Adipose tissue (tissue), 3 donors: ENCODE measurements around the gene ZDHHC14. TPM values are rescaled to one million over a fixed set of nuclear protein-coding genes. Genes with fewer than 3 reads are reported as not detected.

Experiments used
- H3K27ac ChIP-seq: one replicate; pipeline ENCODE4 v1.5.1; 2013; ENCODE audit warnings: low read depth, low read length
- WGBS, 3 donors: extraction: QIAGEN DNeasy Blood & Tissue Kit; methylation state at CpG; one replicate each; pipeline ENCODE4 v1.1.7; 2013; 5-methylcytosine and 5-hydroxymethylcytosine counted together
- polyA plus RNA-seq, 3 donors: library from polyadenylated mRNA; stranded (reverse); fragments of 200-250 nt; gene quantifications; one replicate each; pipeline ENCODE4 v1.2.3, GENCODE V29; 2013
- donor health status: healthy with polysubstance abuse.
- donor health status: Bipolar disorder and iron deficiency.
- donor health status: healthy.

ZDHHC14 gene
- polyA plus RNA-seq, 3 donors = 3.0 to 6.0 (median 5.1) TPM

- WGBS, 3 donors = 83 to 97% (median 87%) methylated on average over 5 of the region's 5 CpGs
- H3K27ac ChIP-seq = no peak overlapping the region
These were observed 282.3 kb downstream of the ZDHHC14 start for GRCh38 chr6:157663261-157663660.

GRCh38 chr6:157665180-157665579 is 284.2 kb downstream of the ZDHHC14 start:
- H3K27ac ChIP-seq = no peak overlapping the region
- 78 to 93% (median 85%) methylated on average over 3 of the region's 3 CpGs for WGBS, 3 donors

GRCh38 chr6:157666729-157667128 is 285.7 kb downstream of the ZDHHC14 start:
- 66 to 86% (median 85%) methylated on average over 3 of the region's 3 CpGs for WGBS, 3 donors

GRCh38 chr6:157667211-157668008 is 286.4 kb downstream of the ZDHHC14 start:
- H3K27ac ChIP-seq = no peak overlapping the region
- WGBS, 3 donors = 42 to 44% (median 42%) methylated on average over 11 of the region's 11 CpGs

More at GRCh38 chr6:157666729-157667128, 285.7 kb downstream of the ZDHHC14 start:
- no peak overlapping the region for H3K27ac ChIP-seq

GRCh38 chr6:157668009-157668401 is 287.0 kb downstream of the ZDHHC14 start:
- H3K27ac ChIP-seq = no peak overlapping the region
- WGBS, 3 donors = 83 to 95% (median 92%) methylated on average over 3 of the region's 3 CpGs

- WGBS, 3 donors = 92 to 93% (median 93%) methylated on average over 2 of the region's 2 CpGs
- no peak overlapping the region for H3K27ac ChIP-seq
These were observed 287.7 kb downstream of the ZDHHC14 start for GRCh38 chr6:157668713-157669112.

- H3K27ac ChIP-seq = no peak overlapping the region
- WGBS, 3 donors = 64 to 73% (median 68%) methylated on average over 3 of the region's 3 CpGs
These were observed 288.3 kb downstream of the ZDHHC14 start for GRCh38 chr6:157669323-157669722.

- H3K27ac ChIP-seq = peak overlapping the region; percentile 23
- 14 to 54% (median 15%) methylated on average over 14 of the region's 14 CpGs for WGBS, 3 donors
These were observed 288.8 kb downstream of the ZDHHC14 start for GRCh38 chr6:157669747-157670216.

GRCh38 chr6:157670466-157671186 is 289.6 kb downstream of the ZDHHC14 start:
- WGBS, 3 donors = 58 to 87% (median 60%) methylated on average over 9 of the region's 9 CpGs

GRCh38 chr6:157672726-157673412 is 291.9 kb downstream of the ZDHHC14 start:
- WGBS, 3 donors = 96 to 98% (median 96%) methylated on average over 36 to 37 of the region's 37 CpGs
- H3K27ac ChIP-seq = no peak overlapping the region

More at GRCh38 chr6:157670466-157671186, 289.6 kb downstream of the ZDHHC14 start:
- no peak overlapping the region for H3K27ac ChIP-seq

- WGBS, 3 donors = 88 to 94% (median 90%) methylated on average over 15 of the region's 15 CpGs
- H3K27ac ChIP-seq = no peak overlapping the region
These were observed 292.6 kb downstream of the ZDHHC14 start for GRCh38 chr6:157673596-157673995.

GRCh38 chr6:157674061-157674460 is 293.1 kb downstream of the ZDHHC14 start:
- H3K27ac ChIP-seq = no peak overlapping the region
- WGBS, 3 donors = 83 to 93% (median 92%) methylated on average over 8 of the region's 8 CpGs

- 74 to 80% (median 76%) methylated on average over 7 of the region's 7 CpGs for WGBS, 3 donors
- no peak overlapping the region for H3K27ac ChIP-seq
These were observed 294.8 kb downstream of the ZDHHC14 start for GRCh38 chr6:157675831-157676230.

- no peak overlapping the region for H3K27ac ChIP-seq
- WGBS, 3 donors = 81 to 94% (median 91%) methylated on average over 7 of the region's 7 CpGs
These were observed 295.3 kb downstream of the ZDHHC14 start for GRCh38 chr6:157676241-157676640.

GRCh38 chr6:157677235-157677634 is 296.2 kb downstream of the ZDHHC14 start:
- WGBS, 3 donors = 87 to 93% (median 93%) methylated on average over 4 of the region's 4 CpGs
- no peak overlapping the region for H3K27ac ChIP-seq

- 75 to 91% (median 85%) methylated on average over 8 of the region's 8 CpGs for WGBS, 3 donors
- H3K27ac ChIP-seq = no peak overlapping the region
These were observed 298.9 kb downstream of the ZDHHC14 start for GRCh38 chr6:157679605-157680580.

GRCh38 chr6:157681041-157681650 is 300.2 kb downstream of the ZDHHC14 start:
- no peak overlapping the region for H3K27ac ChIP-seq
- WGBS, 3 donors = 66 to 82% (median 76%) methylated on average over 18 of the region's 18 CpGs
